Adrenal gland (tissue), 12 donors: Measurements from ENCODE around the gene PCAT6. TPM values are rescaled to one million over a fixed set of nuclear protein-coding genes. Genes with fewer than 3 reads are reported as not detected.

Experiments used
- DNase-seq, 7 donors: peaks; one replicate each; pipeline ENCODE4 v3.0.0-alpha.2; 2019 to 2020
- H3K27ac ChIP-seq, 5 donors: fragments of 200-600 bp; sonication (generic) in 4 of 5; 1 replicate in 3 of 5; 2 replicates in 2 of 5; pipeline versions ENCODE4 v1.5.1 to v1.8.0; 2016 to 2020; ENCODE audit warnings: mild to moderate bottlenecking in 1 of 5
- H3K27me3 ChIP-seq: fragments of 200-600 bp; 2 replicates; pipeline ENCODE4 v1.8.0; 2021
- H3K36me3 ChIP-seq, 2 donors: fragments of 200-600 bp; replicated peaks in 1 of 2; 1 replicate in 1 of 2; 2 replicates in 1 of 2; pipeline versions ENCODE4 v1.5.1 to v1.8.0; 2018 to 2022
- H3K4me1 ChIP-seq, 2 donors: fragments of 200-600 bp; replicated peaks in 1 of 2; 1 replicate in 1 of 2; 2 replicates in 1 of 2; pipeline versions ENCODE4 v1.5.1 to v1.8.0; 2018 to 2021
- H3K4me3 ChIP-seq, 4 donors: fragments of 200-600 bp; sonication (generic) in 3 of 4; one replicate each; pipeline ENCODE4 v1.5.1; 2016 to 2018
- H3K9me3 ChIP-seq, 3 donors: fragments of 200-600 bp; sonication (generic) in 1 of 3; replicated peaks in 1 of 3; 1 replicate in 2 of 3; 2 replicates in 1 of 3; pipeline versions ENCODE4 v1.5.1 to v1.8.0; 2016 to 2021
- POLR2A ChIP-seq, 2 donors: fragments of 450-650 bp; IDR thresholded peaks; one replicate each; pipeline ENCODE4 v1.6.1; 2017; ENCODE audit warnings: antibody characterized with exemption in 2 of 2, mild to moderate bottlenecking in 2 of 2, moderate library complexity in 1 of 2
- WGBS, 4 donors: extraction: QIAGEN DNeasy Blood & Tissue Kit in 2 of 4; methylation state at CpG; one replicate each; pipeline versions ENCODE4 v1.1.5 to v1.1.7; 2013 to 2017; 5-methylcytosine and 5-hydroxymethylcytosine counted together
- intact Hi-C, 2 donors: fragments of 100-400 bp; cut with DNase I; formaldehyde crosslinking; loops; one replicate each; pipeline versions ENCODE4 v1.14.1 to v1.15.0; 2022 to 2023
- polyA plus RNA-seq, 3 donors: library from polyadenylated mRNA; stranded (reverse); fragments of 200-250 nt in 2 of 3; fragments of 350-450 nt in 1 of 3; fragmentation: Illumina TruSeq in 1 of 3; extraction: RNeasy Lipid Tissue Mini Kit (QIAGEN cat#74804) in 1 of 3; gene quantifications; one replicate each; pipeline ENCODE4 v1.2.3, GENCODE V29; 2013 to 2014
- total RNA-seq, 9 donors: library from RNA; depleted of rRNA in 4 of 9; stranded (reverse); fragments of >200 nt in 4 of 9; fragments of 120-200 nt in 1 of 9; fragmentation: NEBNext Ultra II Directional in 1 of 9; extraction: Animal tissue kit (Norgen Biotek cat#: 25700) in 1 of 9; gene quantifications; one replicate each; pipeline versions ENCODE4 v1.1.0 to v1.2.4, GENCODE V29; 2013 to 2023
- TF ChIP-seq, protein P1 (sequence below), 6 experiments: fragments of 450-650 bp in 4 of 6; fragments of 200-600 bp in 2 of 6; sonication (generic) in 1 of 6; IDR thresholded peaks; 1 replicate in 5 of 6; 2 replicates in 1 of 6; pipeline versions ENCODE4 v1.5.1 to v1.8.0; 2016 to 2021; ENCODE audit warnings: antibody characterized with exemption in 6 of 6, mild to moderate bottlenecking in 2 of 6, moderate library complexity in 1 of 6
- donor health status: healthy with polysubstance abuse.
- donor health status: Bipolar disorder and iron deficiency.
- donor health status: DM: yes; HTN: yes; CAD: no.
- donor health status: DM: no; HTN: no; CAD: no.
- donor health status: DM: no; HTN: no; CAD: no.
- donor health status: DM: yes; HTN: yes; CAD: no.

PCAT6 gene
- total and polyA plus RNA-seq, 12 donors = 0.33 to 8.5 (median 1.5) TPM; not detected in 3

DNA sequence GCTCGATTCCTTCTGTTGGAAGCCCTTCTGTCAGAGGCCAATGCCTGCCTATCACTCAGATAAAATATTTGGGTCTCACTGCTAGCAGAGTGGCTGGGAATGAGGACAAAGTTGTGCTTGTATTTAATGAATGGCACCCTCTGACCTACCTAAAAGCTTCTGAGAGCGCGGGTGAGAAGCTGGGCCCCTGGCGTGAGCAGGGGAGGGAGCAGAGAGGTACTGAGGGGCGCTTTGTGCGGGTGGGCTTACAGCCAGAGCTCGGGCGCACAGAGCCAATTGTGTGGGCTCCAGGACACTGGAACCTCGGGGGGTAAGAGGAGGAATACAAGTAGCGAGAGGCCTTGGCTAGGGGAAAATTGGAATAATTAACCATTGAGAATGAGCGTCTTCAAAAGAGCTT is 32.3 kb downstream of the PCAT6 start:
- H3K4me1 ChIP-seq = no peaks in the 10 kb centered on the region
- TF ChIP-seq, protein P1, sequence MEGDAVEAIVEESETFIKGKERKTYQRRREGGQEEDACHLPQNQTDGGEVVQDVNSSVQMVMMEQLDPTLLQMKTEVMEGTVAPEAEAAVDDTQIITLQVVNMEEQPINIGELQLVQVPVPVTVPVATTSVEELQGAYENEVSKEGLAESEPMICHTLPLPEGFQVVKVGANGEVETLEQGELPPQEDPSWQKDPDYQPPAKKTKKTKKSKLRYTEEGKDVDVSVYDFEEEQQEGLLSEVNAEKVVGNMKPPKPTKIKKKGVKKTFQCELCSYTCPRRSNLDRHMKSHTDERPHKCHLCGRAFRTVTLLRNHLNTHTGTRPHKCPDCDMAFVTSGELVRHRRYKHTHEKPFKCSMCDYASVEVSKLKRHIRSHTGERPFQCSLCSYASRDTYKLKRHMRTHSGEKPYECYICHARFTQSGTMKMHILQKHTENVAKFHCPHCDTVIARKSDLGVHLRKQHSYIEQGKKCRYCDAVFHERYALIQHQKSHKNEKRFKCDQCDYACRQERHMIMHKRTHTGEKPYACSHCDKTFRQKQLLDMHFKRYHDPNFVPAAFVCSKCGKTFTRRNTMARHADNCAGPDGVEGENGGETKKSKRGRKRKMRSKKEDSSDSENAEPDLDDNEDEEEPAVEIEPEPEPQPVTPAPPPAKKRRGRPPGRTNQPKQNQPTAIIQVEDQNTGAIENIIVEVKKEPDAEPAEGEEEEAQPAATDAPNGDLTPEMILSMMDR (IDR thresholded peaks at IDR 0.05) = no peak
- no peak for TF ChIP-seq POLR2A (IDR thresholded peaks at IDR 0.05)
- intact Hi-C loops = no loop called here
- no peak overlapping the region for H3K27ac ChIP-seq
- H3K36me3 ChIP-seq = no peaks in the 10 kb centered on the region
- no peak overlapping the region for H3K4me3 ChIP-seq
- DNase-seq = no peak
- no peaks in the 10 kb centered on the region for H3K27me3 ChIP-seq
- WGBS, 4 donors = 84 to 90% (median 85%) methylated on average over 11 of the region's 11 CpGs
- no peaks in the 10 kb centered on the region for H3K9me3 ChIP-seq

DNA sequence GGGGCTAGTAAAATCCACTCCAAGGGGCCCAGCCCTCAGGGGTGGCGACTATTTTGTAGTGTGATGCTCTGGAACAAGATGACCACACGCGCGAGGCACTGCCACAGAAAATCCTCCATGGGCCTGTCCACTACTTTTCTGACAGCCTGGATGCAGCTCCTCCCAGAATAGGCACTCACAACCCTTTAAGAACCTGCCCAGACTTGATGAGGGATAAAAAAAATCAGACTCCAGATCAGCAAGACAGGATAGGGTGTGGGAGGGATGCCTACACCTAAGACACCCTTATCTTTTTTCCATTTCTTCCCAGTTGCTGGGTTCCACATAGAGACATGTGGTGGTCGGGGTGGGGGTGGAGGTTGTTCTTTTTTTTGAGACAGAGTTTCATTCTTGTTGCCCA is 33.5 kb downstream of the PCAT6 start:
- WGBS, 4 donors = 87 to 96% (median 90%) methylated on average over 5 of the region's 5 CpGs
- no peak for TF ChIP-seq POLR2A (IDR thresholded peaks at IDR 0.05)
- TF ChIP-seq, protein P1 (IDR thresholded peaks at IDR 0.05) = no peak
- no peaks in the 10 kb centered on the region for H3K4me1 ChIP-seq
- no peaks in the 10 kb centered on the region for H3K27me3 ChIP-seq
- no peaks in the 10 kb centered on the region for H3K9me3 ChIP-seq
- intact Hi-C loops = no loop called here
- H3K4me3 ChIP-seq = no peak overlapping the region
- no peaks in the 10 kb centered on the region for H3K36me3 ChIP-seq
- no peak for DNase-seq
- no peak overlapping the region for H3K27ac ChIP-seq

DNA sequence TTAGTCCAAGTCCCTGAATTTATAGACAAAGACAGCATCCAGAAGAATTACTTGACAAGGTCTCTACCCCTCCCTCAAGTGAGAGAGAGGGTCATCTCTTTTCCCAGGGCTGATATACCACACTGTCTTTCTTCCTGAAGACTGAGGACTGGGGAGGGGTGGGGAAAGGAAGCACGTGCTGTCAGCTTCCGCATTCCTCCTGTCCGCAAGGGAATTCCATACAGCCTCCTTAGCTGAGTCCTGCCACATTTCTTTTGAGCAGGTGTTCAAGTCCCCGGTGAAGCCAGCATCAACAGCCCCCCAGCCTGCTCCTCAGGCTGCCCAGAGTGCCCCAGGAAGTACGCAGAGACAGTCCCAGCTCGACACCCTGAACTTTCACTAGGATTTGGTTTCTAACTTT is 34.2 kb downstream of the PCAT6 start:
- Histone ChIP-seq H3K36me3 (no peaks in the 10 kb centered on the region), H3K4me1 (no peaks in the 10 kb centered on the region), H3K27me3 (no peaks in the 10 kb centered on the region), H3K27ac (no peak overlapping the region), H3K4me3 (no peak overlapping the region), H3K9me3 (no peaks in the 10 kb centered on the region)
- intact Hi-C loops = no loop called here
- DNase-seq = no peak
- 59 to 81% (median 68%) methylated on average over 4 to 6 of the region's 6 CpGs for WGBS, 4 donors
- TF ChIP-seq, protein P1 (IDR thresholded peaks at IDR 0.05) = no peak
- no peak for TF ChIP-seq POLR2A (IDR thresholded peaks at IDR 0.05)

DNA sequence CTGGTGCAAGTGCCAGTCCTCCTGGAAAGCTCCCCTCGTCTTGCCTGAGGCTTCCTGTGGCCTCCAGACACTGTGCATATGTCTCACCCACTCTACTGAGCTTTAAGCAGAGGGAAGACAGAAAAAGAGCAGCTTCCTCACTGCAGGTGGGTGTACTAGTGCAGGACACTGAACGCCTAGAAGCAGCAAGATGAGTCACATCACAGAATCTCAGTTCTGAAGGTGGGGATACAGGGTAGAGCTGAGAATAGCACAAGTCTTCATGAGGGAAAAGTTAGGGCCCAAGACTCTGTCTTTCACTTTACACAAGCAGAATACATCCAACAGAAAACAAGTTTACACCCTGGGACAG is 37.4 kb downstream of the PCAT6 start:
- intact Hi-C loops = no loop called here
- Histone ChIP-seq H3K4me1 (no peaks in the 10 kb centered on the region), H3K4me3 (no peak overlapping the region), H3K9me3 (no peaks in the 10 kb centered on the region), H3K36me3 (no peaks in the 10 kb centered on the region), H3K27me3 (no peaks in the 10 kb centered on the region), H3K27ac (no peak overlapping the region)
- no peak for DNase-seq
- TF ChIP-seq, protein P1 (IDR thresholded peaks at IDR 0.05) = no peak
- TF ChIP-seq POLR2A (IDR thresholded peaks at IDR 0.05) = no peak
- 43 to 63% (median 52%) methylated on average over 2 of the region's 2 CpGs for WGBS, 4 donors
